DOHH2 (cell line): ENCODE results near the gene CAMK1G.

ENCODE experiments used
- EZH2phosphoT487 ChIP-seq: fragments of 200-600 bp; sonication (generic); IDR thresholded peaks from 2 replicates; pipeline ENCODE4 v1.6.1; 2017; ENCODE audit warnings: borderline replicate concordance, mild to moderate bottlenecking, antibody characterized with exemption, low read length, moderate library complexity, mixed read lengths
- TF ChIP-seq, protein P1 (sequence below): fragments of 200-600 bp; sonication (generic); IDR thresholded peaks from one replicate; pipeline ENCODE4 v1.5.1; 2014; ENCODE audit warnings: antibody characterized with exemption, mild to moderate bottlenecking, low read depth, low read length; ENCODE audit not compliant: poor library complexity, severe bottlenecking

DNA sequence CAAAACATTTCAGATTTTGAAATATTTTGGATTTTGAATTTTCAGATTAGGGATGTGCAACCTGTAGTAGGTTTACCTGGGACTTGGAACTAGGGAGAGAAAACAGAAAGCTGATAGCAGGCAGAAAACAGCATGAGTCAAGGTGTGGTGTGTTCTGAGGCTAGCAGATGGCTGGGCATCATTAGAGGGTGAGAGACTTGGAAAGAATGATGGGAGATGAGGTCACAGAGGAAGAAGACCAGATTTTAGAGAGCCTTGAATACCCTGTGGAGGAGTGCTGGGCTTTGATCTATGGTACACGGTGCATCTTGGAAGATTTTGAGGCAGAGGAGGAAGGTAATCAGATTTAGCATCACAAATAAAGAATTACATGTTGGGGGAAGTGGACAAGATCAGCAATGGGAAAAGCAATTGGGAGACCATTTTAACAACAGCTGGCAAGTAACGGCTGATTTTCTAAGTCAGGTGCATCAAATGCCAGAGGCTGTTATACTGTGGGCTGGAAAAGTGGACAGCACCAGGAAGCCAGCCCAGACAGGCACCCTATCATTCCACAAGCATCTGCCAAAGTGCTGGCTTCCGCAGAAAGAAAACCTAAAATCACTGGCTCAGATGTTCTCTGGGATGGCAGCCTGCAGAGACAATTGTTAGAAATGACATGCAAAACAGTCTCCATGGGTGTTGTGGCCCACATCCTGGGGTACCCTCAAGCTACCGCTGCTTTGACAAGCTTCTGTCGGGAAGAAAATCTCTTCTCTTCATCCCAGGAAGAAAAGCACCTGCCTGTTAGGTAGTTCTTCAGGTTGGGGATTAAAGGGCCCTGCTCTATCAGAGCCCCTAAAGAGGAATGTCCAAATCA lies 30.9 kb upstream of the CAMK1G start:
- TF ChIP-seq, protein P1, sequence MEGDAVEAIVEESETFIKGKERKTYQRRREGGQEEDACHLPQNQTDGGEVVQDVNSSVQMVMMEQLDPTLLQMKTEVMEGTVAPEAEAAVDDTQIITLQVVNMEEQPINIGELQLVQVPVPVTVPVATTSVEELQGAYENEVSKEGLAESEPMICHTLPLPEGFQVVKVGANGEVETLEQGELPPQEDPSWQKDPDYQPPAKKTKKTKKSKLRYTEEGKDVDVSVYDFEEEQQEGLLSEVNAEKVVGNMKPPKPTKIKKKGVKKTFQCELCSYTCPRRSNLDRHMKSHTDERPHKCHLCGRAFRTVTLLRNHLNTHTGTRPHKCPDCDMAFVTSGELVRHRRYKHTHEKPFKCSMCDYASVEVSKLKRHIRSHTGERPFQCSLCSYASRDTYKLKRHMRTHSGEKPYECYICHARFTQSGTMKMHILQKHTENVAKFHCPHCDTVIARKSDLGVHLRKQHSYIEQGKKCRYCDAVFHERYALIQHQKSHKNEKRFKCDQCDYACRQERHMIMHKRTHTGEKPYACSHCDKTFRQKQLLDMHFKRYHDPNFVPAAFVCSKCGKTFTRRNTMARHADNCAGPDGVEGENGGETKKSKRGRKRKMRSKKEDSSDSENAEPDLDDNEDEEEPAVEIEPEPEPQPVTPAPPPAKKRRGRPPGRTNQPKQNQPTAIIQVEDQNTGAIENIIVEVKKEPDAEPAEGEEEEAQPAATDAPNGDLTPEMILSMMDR, result no peak
- TF ChIP-seq EZH2phosphoT487, result no peak
